ENCODE measurements around the gene ENTPD1.

DNA sequence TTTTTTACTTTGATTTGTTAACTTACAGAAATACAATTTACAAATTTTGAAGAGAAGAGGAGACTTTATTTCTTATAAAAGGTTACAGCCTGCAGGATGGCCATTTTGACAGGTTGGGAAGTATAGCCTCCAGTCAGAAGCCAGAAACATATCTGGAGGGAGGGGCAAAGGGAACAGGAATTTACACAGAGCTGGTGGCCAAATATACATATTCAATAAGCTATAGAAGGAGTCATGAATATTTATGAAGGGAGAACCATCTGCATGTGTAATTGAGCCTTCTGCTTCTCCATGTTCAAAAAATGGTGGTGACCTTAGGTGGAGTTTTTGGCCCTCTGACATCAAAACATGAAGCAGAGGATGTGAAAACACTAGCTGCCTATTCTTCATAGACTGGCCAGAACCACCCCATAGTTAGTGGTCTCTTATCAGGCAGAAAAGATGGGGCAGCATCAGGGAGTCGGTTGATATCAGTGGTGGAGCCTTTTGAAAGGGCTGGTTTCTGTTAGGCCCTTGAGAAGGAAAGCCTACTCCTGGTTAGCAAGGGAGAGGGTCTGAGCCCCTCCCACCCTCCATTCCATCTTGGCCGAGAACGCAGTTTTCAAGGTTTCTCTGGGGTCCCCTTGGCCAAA is 57.2 kb downstream of the ENTPD1 start:
- TF ChIP-seq KHSRP (IDR thresholded peaks at IDR 0.05) (no peak), PHB2 (IDR thresholded peaks at IDR 0.05; ENCODE audit: low read depth) (no peak), ZBTB12 (CRISPR knock-in tag; IDR thresholded peaks at IDR 0.05) (no peak), PRDM10 (IDR thresholded peaks at IDR 0.05; ENCODE audit: partially characterized antibody) (no peak), STAT6 (CRISPR knock-in tag; IDR thresholded peaks at IDR 0.05) (no peak), POLR2A (conservative IDR thresholded peaks at IDR 0.05) (no peak), ZNF707 (CRISPR knock-in tag; conservative IDR thresholded peaks at IDR 0.05) (no peak)

Data from K562 (cell line).